HCT116 (cell line): ENCODE data around the gene FOXP1. TPM values are rescaled to one million over a fixed set of nuclear protein-coding genes. Genes with fewer than 3 reads are reported as not detected.

Experiments used
- ATAC-seq: fragments of 200-7000 bp; cut with Tn5 transposase; 2 replicates; pipeline ENCODE4 v1.9.1; 2020; ENCODE audit warnings: mild to moderate bottlenecking, moderate library complexity
- BruUV-seq: library from RNA; stranded (reverse); fragments of 400-500 nt; replicated peaks from 2 replicates; lab custom pipeline; 2021; lab: Mats Ljungman, UMichigan
- CTCF ChIA-PET: fragments of 300-600 bp; sonication (Branson Sonifier 250); formaldehyde crosslinking; loops from one replicate; lab custom pipeline; 2021; ENCODE audit warnings: antibody characterized with exemption; lab: Charles Lee
- POLR2A ChIA-PET: fragments of 300-600, 350-600 bp; sonication (Branson Sonifier 250); formaldehyde crosslinking; loops from one replicate; lab custom pipeline; 2021; ENCODE audit warnings: antibody characterized with exemption; lab: Charles Lee
- RAD21 ChIA-PET, 2 experiments: fragments of 300-600 bp; sonication (Branson Sonifier 250); formaldehyde crosslinking; loops; one replicate each; lab custom pipeline; 2023; ENCODE audit warnings: low total read pairs in 2 of 2; ENCODE audit not compliant: uncharacterized antibody in 2 of 2, unreplicated experiment in 2 of 2, low non-redundant PET in 1 of 2; lab: Charles Lee
- DNase-seq: peaks from one replicate; pipeline ENCODE4 v3.0.0-alpha.2; 2010; ENCODE audit warnings: low read depth, low spot score
- H2AFZ ChIP-seq: fragments of 200-600 bp; shearing (Covaris generic), sonication (generic); 2 replicates; pipeline ENCODE4 v1.6.1; 2017; ENCODE audit warnings: low read depth, mixed run types, mixed read lengths, antibody characterized with exemption, low read length; ENCODE audit not compliant: poor library complexity, severe bottlenecking
- H3K27ac ChIP-seq: 2 replicates; pipeline ENCODE4 v1.5.1; 2012; ENCODE audit warnings: low read depth, low read length
- H3K27me3 ChIP-seq: fragments of 200-600 bp; sonication (generic); 2 replicates; pipeline ENCODE4 v1.6.1; 2016; ENCODE audit warnings: mixed run types, low read length, mixed read lengths; ENCODE audit not compliant: insufficient read depth
- H3K36me3 ChIP-seq, 2 experiments: fragments of 200-500 bp in 1 of 2; fragments of 200-600 bp in 1 of 2; sonication (Bioruptor generic) in 1 of 2; sonication (generic) in 1 of 2; 2 replicates each; pipeline versions ENCODE4 v1.5.1 to v1.6.1; 2014 to 2016; ENCODE audit warnings: low read length in 2 of 2, inconsistent platforms in 1 of 2, mixed read lengths in 1 of 2, mixed run types in 1 of 2; ENCODE audit not compliant: insufficient read depth in 2 of 2, control insufficient read depth in 1 of 2
- H3K4me1 ChIP-seq, 2 experiments: fragments of 200-600 bp in 1 of 2; sonication (generic) in 1 of 2; 2 replicates each; pipeline versions ENCODE4 v1.5.1 to v1.6.1; 2012 to 2017; ENCODE audit warnings: low read length in 2 of 2, inconsistent platforms in 1 of 2, mild to moderate bottlenecking in 1 of 2, mixed read lengths in 1 of 2, mixed run types in 1 of 2, moderate library complexity in 1 of 2; ENCODE audit not compliant: insufficient read depth in 2 of 2, control insufficient read depth in 1 of 2
- H3K4me2 ChIP-seq: fragments of 200-600 bp; sonication (generic); 2 replicates; pipeline ENCODE4 v1.6.1; 2017; ENCODE audit warnings: mixed run types, low read length, mixed read lengths
- H3K4me3 ChIP-seq, 2 experiments: fragments of 200-600 bp in 1 of 2; sonication (generic) in 1 of 2; replicated peaks in 1 of 2; 2 replicates each; pipeline ENCODE4 v1.5.1; 2011 to 2016; ENCODE audit warnings: low read length in 2 of 2, control low read depth in 1 of 2, low read depth in 1 of 2, mild to moderate bottlenecking in 1 of 2, mixed read lengths in 1 of 2, mixed run types in 1 of 2
- H3K79me2 ChIP-seq: fragments of 200-600 bp; sonication (generic); 2 replicates; pipeline ENCODE4 v1.6.1; 2017; ENCODE audit warnings: mild to moderate bottlenecking, mixed run types, low read length, moderate library complexity, mixed read lengths; ENCODE audit not compliant: insufficient read depth
- H3K9ac ChIP-seq: fragments of 200-600 bp; sonication (generic); 2 replicates; pipeline ENCODE4 v1.6.1; 2016; ENCODE audit warnings: low read length, mixed read lengths
- H3K9me2 ChIP-seq: fragments of 200-600 bp; sonication (generic), shearing (Covaris generic); 2 replicates; pipeline ENCODE4 v1.6.1; 2017; ENCODE audit warnings: mixed run types, mild to moderate bottlenecking, moderate library complexity; ENCODE audit not compliant: insufficient read depth
- H3K9me3 ChIP-seq, 2 experiments: fragments of 200-500 bp in 1 of 2; fragments of 200-600 bp in 1 of 2; sonication (Bioruptor generic) in 1 of 2; sonication (generic) in 1 of 2; 2 replicates each; pipeline ENCODE4 v1.6.1; 2014 to 2017; ENCODE audit warnings: low read length in 2 of 2, mixed read lengths in 2 of 2, inconsistent platforms in 1 of 2, low read depth in 1 of 2, mild to moderate bottlenecking in 1 of 2, mixed run types in 1 of 2, moderate library complexity in 1 of 2; ENCODE audit not compliant: control insufficient read depth in 1 of 2, insufficient read depth in 1 of 2
- H4K20me1 ChIP-seq: fragments of 200-600 bp; sonication (generic), shearing (Covaris generic); 2 replicates; pipeline ENCODE4 v1.6.1; 2017; ENCODE audit warnings: mixed run types, mild to moderate bottlenecking, moderate library complexity; ENCODE audit not compliant: insufficient read depth
- CBX3 ChIP-seq: IDR thresholded peaks from 2 replicates; pipeline ENCODE4 v1.6.1; 2012; ENCODE audit warnings: low read depth
- ELF1 ChIP-seq: IDR thresholded peaks from 2 replicates; pipeline ENCODE4 v1.6.1; 2012; ENCODE audit warnings: low read depth, borderline replicate concordance
- FOSL1 ChIP-seq: IDR thresholded peaks from 2 replicates; pipeline ENCODE4 v1.6.1; 2012; ENCODE audit warnings: low read depth
- POLR2A ChIP-seq: IDR thresholded peaks from 2 replicates; pipeline ENCODE4 v1.7.0; 2011; ENCODE audit warnings: borderline replicate concordance; ENCODE audit not compliant: insufficient read depth, insufficient read length; ENCODE audit errors: extremely low read depth
- SIN3A ChIP-seq: IDR thresholded peaks from 2 replicates; pipeline ENCODE4 v1.6.1; 2012; ENCODE audit warnings: low read depth
- SP1 ChIP-seq: IDR thresholded peaks from 2 replicates; pipeline ENCODE4 v1.6.1; 2012; ENCODE audit warnings: low read depth
- SRF ChIP-seq: IDR thresholded peaks from 2 replicates; pipeline ENCODE4 v1.6.1; 2012; ENCODE audit warnings: low read depth
- TCF7L2 ChIP-seq: IDR thresholded peaks from 2 replicates; pipeline ENCODE4 v1.7.0; 2011; ENCODE audit warnings: borderline replicate concordance, inconsistent platforms; ENCODE audit not compliant: insufficient read depth, insufficient read length; ENCODE audit errors: extremely low read depth
- ZFX ChIP-seq: fragments of 450-650 bp; IDR thresholded peaks from 2 replicates; pipeline ENCODE4 v1.6.1; 2017
- intact Hi-C: fragments of 100-400 bp; cut with micrococcal nuclease; formaldehyde crosslinking; loops from 2 replicates; pipeline ENCODE4 v1.10.0; 2022
- total RNA-seq: library from RNA; stranded (reverse); gene quantifications from one replicate; pipeline ENCODE4 v1.2.1, GENCODE V29; 2021; ENCODE audit not compliant: unreplicated experiment
- TF ChIP-seq, protein P1 (sequence below): IDR thresholded peaks from 2 replicates; pipeline ENCODE4 v1.6.1; 2012
- TF ChIP-seq, protein P2 (sequence below): IDR thresholded peaks from 2 replicates; pipeline ENCODE4 v1.6.1; 2011; ENCODE audit warnings: mild to moderate bottlenecking, low read length, moderate library complexity; ENCODE audit not compliant: insufficient replicate concordance; ENCODE audit errors: extremely low read depth
- TF ChIP-seq, protein P3 (sequence below): IDR thresholded peaks from 2 replicates; pipeline ENCODE4 v1.6.1; 2012

Gene FOXP1
- total RNA-seq, 1 experiment from 2014 or later, result 11.4 TPM

DNA sequence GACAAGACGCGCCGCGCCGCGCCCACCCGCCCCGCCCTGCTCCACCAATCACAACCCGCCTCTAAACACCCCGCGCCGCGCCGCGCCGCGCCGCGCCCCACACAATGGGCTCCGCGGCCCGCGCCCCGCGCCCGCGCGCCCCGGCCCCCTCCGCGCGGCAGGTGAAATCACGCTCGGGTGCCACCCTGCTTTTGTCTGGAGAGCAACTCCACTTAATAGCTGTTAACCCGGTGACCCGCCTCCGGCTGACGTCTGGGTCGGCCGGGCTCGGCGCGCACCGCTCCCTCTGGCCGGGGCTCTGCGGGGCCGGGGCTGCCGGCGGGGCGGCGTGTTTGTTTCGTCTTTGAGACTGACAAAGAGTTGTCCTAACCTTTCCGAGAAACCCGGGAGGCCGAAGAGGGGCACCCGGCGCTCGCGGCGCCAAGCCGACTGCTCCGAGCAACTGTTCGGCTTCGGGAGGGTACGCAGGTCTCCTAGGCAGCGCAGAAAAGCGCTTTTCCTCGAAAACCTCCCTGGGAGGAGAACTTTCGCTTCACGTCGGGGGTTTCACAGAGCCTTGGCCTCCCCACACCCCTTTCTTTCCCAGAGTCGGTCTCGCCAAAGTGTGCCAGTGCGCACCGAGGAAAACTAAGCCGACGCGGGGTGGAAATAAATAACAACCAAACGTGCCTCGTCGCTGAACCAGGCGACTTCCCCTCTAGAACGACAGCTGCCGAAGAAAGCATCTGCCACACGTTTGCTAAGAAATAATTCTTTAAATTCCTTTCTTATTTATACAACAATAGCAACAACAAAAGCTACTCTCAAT is 518.4 kb downstream of the FOXP1 start:
- Histone ChIP-seq H3K9ac (no peak overlapping the region), H3K27ac (no peak overlapping the region), H3K36me3 (no peaks in the 10 kb centered on the region), H2AFZ (no peak overlapping the region), H3K4me3 (no peak overlapping the region), H3K27me3 (no peaks in the 10 kb centered on the region), H4K20me1 (no peaks in the 10 kb centered on the region), H3K9me2 (no peaks in the 10 kb centered on the region), H3K4me2 (no peak overlapping the region), H3K79me2 (no peaks in the 10 kb centered on the region), H3K9me3 (no peaks in the 10 kb centered on the region), H3K4me1 (no peaks in the 10 kb centered on the region)
- POLR2A ChIA-PET, result no interaction called here
- DNase-seq (no peak), ATAC-seq (no peak)
- intact Hi-C loops, result no loop called here
- RAD21 ChIA-PET, result no interaction called here
- CTCF ChIA-PET, result no interaction called here
- no peak for TF ChIP-seq FOSL1
- TF ChIP-seq CBX3, result no peak
- TF ChIP-seq SIN3A, result no peak
- TF ChIP-seq, protein P1, sequence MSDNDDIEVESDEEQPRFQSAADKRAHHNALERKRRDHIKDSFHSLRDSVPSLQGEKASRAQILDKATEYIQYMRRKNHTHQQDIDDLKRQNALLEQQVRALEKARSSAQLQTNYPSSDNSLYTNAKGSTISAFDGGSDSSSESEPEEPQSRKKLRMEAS, result no peak
- TF ChIP-seq TCF7L2, result no peak
- no TSS peak for BruUV-seq

DNA sequence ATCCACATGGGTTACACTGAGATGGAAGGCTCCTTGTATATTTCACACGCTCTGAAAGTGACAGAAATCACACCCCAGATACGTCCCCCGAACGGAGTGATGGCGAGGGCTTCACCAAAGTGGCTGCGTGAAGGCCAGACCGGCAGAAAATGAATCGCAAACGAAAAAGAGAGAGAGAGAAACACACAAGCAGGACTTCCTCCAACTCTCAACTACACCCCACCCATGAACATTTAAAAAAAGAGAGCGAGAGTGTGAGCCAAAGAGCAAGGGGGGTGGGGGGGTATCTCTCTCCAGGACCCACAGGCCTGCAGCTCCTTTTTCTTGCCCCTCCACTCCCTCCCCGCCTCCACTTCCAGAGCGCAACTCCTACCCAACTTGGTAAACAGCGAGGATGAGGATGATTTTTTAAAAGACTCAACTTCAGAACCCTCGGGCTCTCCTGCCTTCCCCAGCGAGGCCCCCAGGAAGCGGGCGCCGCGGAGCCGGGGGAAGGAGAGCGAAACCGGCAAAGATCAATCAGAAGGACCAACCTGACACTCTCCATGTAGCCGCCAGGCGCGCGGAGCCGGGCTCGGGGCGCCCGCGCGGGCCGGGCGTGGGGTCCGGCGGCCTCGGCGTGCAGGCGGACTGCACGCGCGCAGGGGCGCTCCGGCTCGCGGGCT is 519.1 kb downstream of the FOXP1 start:
- Histone ChIP-seq H3K9ac (no peak overlapping the region), H3K4me3 (no peak overlapping the region), H3K9me3 (no peaks in the 10 kb centered on the region), H3K36me3 (no peaks in the 10 kb centered on the region), H2AFZ (no peak overlapping the region), H3K27me3 (no peaks in the 10 kb centered on the region), H3K4me1 (no peaks in the 10 kb centered on the region), H3K9me2 (no peaks in the 10 kb centered on the region), H3K27ac (no peak overlapping the region), H4K20me1 (no peaks in the 10 kb centered on the region), H3K79me2 (no peaks in the 10 kb centered on the region), H3K4me2 (no peak overlapping the region)
- no TSS peak for BruUV-seq
- POLR2A ChIA-PET, result no interaction called here
- RAD21 ChIA-PET, result no interaction called here
- DNase-seq (no peak), ATAC-seq (no peak)
- TF ChIP-seq SIN3A (no peak), CBX3 (no peak), ZFX (no peak), TCF7L2 (no peak), SRF (no peak), SP1 (no peak), ELF1 (no peak), POLR2A (no peak), FOSL1 (no peak)
- TF ChIP-seq, protein P1, result no peak
- TF ChIP-seq, protein P2, sequence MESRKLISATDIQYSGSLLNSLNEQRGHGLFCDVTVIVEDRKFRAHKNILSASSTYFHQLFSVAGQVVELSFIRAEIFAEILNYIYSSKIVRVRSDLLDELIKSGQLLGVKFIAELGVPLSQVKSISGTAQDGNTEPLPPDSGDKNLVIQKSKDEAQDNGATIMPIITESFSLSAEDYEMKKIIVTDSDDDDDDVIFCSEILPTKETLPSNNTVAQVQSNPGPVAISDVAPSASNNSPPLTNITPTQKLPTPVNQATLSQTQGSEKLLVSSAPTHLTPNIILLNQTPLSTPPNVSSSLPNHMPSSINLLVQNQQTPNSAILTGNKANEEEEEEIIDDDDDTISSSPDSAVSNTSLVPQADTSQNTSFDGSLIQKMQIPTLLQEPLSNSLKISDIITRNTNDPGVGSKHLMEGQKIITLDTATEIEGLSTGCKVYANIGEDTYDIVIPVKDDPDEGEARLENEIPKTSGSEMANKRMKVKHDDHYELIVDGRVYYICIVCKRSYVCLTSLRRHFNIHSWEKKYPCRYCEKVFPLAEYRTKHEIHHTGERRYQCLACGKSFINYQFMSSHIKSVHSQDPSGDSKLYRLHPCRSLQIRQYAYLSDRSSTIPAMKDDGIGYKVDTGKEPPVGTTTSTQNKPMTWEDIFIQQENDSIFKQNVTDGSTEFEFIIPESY, result no peak
- TF ChIP-seq, protein P3, sequence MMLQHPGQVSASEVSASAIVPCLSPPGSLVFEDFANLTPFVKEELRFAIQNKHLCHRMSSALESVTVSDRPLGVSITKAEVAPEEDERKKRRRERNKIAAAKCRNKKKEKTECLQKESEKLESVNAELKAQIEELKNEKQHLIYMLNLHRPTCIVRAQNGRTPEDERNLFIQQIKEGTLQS, result no peak
- intact Hi-C loops, result no loop called here
- CTCF ChIA-PET, result no interaction called here
